Measurements from ENCODE around the gene UROS.

Gene UROS

GRCh38 chr10:125768219-125768855, 54.7 kb downstream of the UROS start (continued):
- TF ChIP-seq PRDM2 (tag by site-specific recombination; IDR thresholded peaks at IDR 0.05; ENCODE audit: borderline replicate concordance) (no peak), ZSCAN16 (tag by site-specific recombination; IDR thresholded peaks at IDR 0.05) (peak; percentile 77; the same call in 1 of the 2 replicates), ZNF580 (tag by site-specific recombination; IDR thresholded peaks at IDR 0.05) (no peak), ZNF426 (tag by site-specific recombination; IDR thresholded peaks at IDR 0.05) (no peak), OVOL3 (tag by site-specific recombination; IDR thresholded peaks at IDR 0.05) (no peak), ZNF274 (IDR thresholded peaks at IDR 0.05; ENCODE audit: low read length) (no peak), ZNF274 (tag by site-specific recombination; IDR thresholded peaks at IDR 0.05; ENCODE audit: borderline replicate concordance) (no peak), KLF7 (tag by site-specific recombination; IDR thresholded peaks at IDR 0.05; ENCODE audit: borderline replicate concordance) (no peak), ZNF148 (tag by site-specific recombination; IDR thresholded peaks at IDR 0.05; ENCODE audit: borderline replicate concordance) (no peak), SP3 (tag by site-specific recombination; IDR thresholded peaks at IDR 0.05) (no peak), ZBTB49 (tag by site-specific recombination; IDR thresholded peaks at IDR 0.05; ENCODE audit: low read depth) (no peak), ZNF530 (tag by site-specific recombination; IDR thresholded peaks at IDR 0.05; ENCODE audit: low read depth) (no peak), ZNF792 (tag by site-specific recombination; IDR thresholded peaks at IDR 0.05) (no peak), IKZF3 (tag by site-specific recombination; IDR thresholded peaks at IDR 0.05) (peak; percentile 33; the same call in 1 of the 2 replicates), YY1 (tag by site-specific recombination; IDR thresholded peaks at IDR 0.05) (no peak), ZNF449 (tag by site-specific recombination; IDR thresholded peaks at IDR 0.05) (no peak), ZNF112 (tag by site-specific recombination; IDR thresholded peaks at IDR 0.05) (peak; percentile 56; the same call in 1 of the 2 replicates), ZNF830 (tag by site-specific recombination; IDR thresholded peaks at IDR 0.05; ENCODE audit: low read depth) (peak; percentile 80; the same call in 1 of the 2 replicates), ZNF624 (tag by site-specific recombination; IDR thresholded peaks at IDR 0.05) (no peak)
